SK-N-SH treated with all-trans-retinoic acid at 6 μM for 48 hours (cell line): ENCODE measurements around the gene TAF1C.

Experiments used
- ATAC-seq: fragments of 200-7000 bp; cut with Tn5 transposase; 3 replicates; pipeline ENCODE4 v1.9.1; 2020; ENCODE audit warnings: mild to moderate bottlenecking, moderate library complexity
- ARNTL ChIP-seq: fragments of 450-650 bp; formaldehyde crosslinking; IDR thresholded peaks from 2 replicates; pipeline ENCODE4 v1.5.0; 2020; ENCODE audit warnings: low read depth, mild to moderate bottlenecking, moderate library complexity, borderline replicate concordance
- BACH2 ChIP-seq: fragments of 250-450 bp; sonication (Bioruptor Pico); IDR thresholded peaks from 2 replicates; pipeline ENCODE4 v1.9.0; 2021; ENCODE audit warnings: mild to moderate bottlenecking, borderline replicate concordance
- CSDC2 ChIP-seq: fragments of 250-450 bp; sonication (Bioruptor Pico); IDR thresholded peaks from 2 replicates; pipeline ENCODE4 v1.5.0; 2020; ENCODE audit warnings: mild to moderate bottlenecking, moderate library complexity
- ESRRG ChIP-seq: fragments of 250-450 bp; sonication (Bioruptor Pico); IDR thresholded peaks from 2 replicates; pipeline ENCODE4 v1.6.1; 2021; ENCODE audit warnings: mild to moderate bottlenecking
- GLIS3 ChIP-seq: fragments of 250-450 bp; sonication (Bioruptor Pico); IDR thresholded peaks from 2 replicates; pipeline ENCODE4 v1.5.0; 2020; ENCODE audit warnings: mild to moderate bottlenecking, moderate library complexity
- OSR1 ChIP-seq: fragments of 250-450 bp; sonication (Bioruptor Pico); IDR thresholded peaks from 2 replicates; pipeline ENCODE4 v1.8.0; 2022; ENCODE audit warnings: moderate library complexity, mild to moderate bottlenecking, inconsistent platforms
- PPARA ChIP-seq: fragments of 250-450 bp; sonication (Bioruptor Pico); IDR thresholded peaks from 2 replicates; pipeline ENCODE4 v1.5.0; 2020; ENCODE audit warnings: mild to moderate bottlenecking, borderline replicate concordance
- SNAI2 ChIP-seq: fragments of 250-450 bp; sonication (Bioruptor Pico); IDR thresholded peaks from 2 replicates; pipeline ENCODE4 v1.5.0; 2020; ENCODE audit warnings: mild to moderate bottlenecking, moderate library complexity
- TCF4 ChIP-seq: fragments of 250-450 bp; sonication (Bioruptor Pico); IDR thresholded peaks from 2 replicates; pipeline ENCODE4 v1.8.0; 2021; ENCODE audit warnings: mild to moderate bottlenecking, moderate library complexity, borderline replicate concordance
- TOX ChIP-seq: fragments of 250-450 bp; sonication (Bioruptor Pico); IDR thresholded peaks from 2 replicates; pipeline ENCODE4 v1.8.0; 2021; ENCODE audit warnings: mild to moderate bottlenecking, moderate library complexity, borderline replicate concordance
- TSHZ2 ChIP-seq: fragments of 250-450 bp; sonication (Bioruptor Pico); IDR thresholded peaks from 2 replicates; pipeline ENCODE4 v1.5.0; 2020; ENCODE audit warnings: mild to moderate bottlenecking, moderate library complexity
- ZC3H10 ChIP-seq: fragments of 250-450 bp; sonication (Bioruptor Pico); IDR thresholded peaks from 2 replicates; pipeline ENCODE4 v1.5.1; 2021; ENCODE audit warnings: mild to moderate bottlenecking, moderate library complexity
- ZFP30 ChIP-seq: fragments of 450-650 bp; formaldehyde crosslinking; IDR thresholded peaks from 2 replicates; pipeline ENCODE4 v1.5.0; 2022; ENCODE audit warnings: mild to moderate bottlenecking, moderate library complexity
- ZNF565 ChIP-seq: fragments of 450-650 bp; formaldehyde crosslinking; conservative IDR thresholded peaks from 2 replicates; pipeline ENCODE4 v1.5.0; 2020; ENCODE audit warnings: low read depth, mild to moderate bottlenecking, moderate library complexity
- ZNF8 ChIP-seq: fragments of 450-650 bp; formaldehyde crosslinking; IDR thresholded peaks from 2 replicates; pipeline ENCODE4 v1.5.0; 2020; ENCODE audit warnings: mild to moderate bottlenecking, moderate library complexity
- TF ChIP-seq, protein P1 (sequence below): fragments of 250-450 bp; sonication (Bioruptor Pico); IDR thresholded peaks from 2 replicates; pipeline ENCODE4 v1.5.1; 2020; ENCODE audit warnings: low read depth, mild to moderate bottlenecking, moderate library complexity
- TF ChIP-seq, protein P2 (sequence below): fragments of 250-450 bp; sonication (Bioruptor Pico); IDR thresholded peaks from 2 replicates; pipeline ENCODE4 v1.5.1; 2021; ENCODE audit warnings: mild to moderate bottlenecking, moderate library complexity
- TF ChIP-seq, protein P3 (sequence below): fragments of 250-450 bp; sonication (Bioruptor Pico); IDR thresholded peaks from 2 replicates; pipeline ENCODE4 v1.8.0; 2021; ENCODE audit warnings: low read depth, mild to moderate bottlenecking, moderate library complexity, borderline replicate concordance

TAF1C gene

DNA sequence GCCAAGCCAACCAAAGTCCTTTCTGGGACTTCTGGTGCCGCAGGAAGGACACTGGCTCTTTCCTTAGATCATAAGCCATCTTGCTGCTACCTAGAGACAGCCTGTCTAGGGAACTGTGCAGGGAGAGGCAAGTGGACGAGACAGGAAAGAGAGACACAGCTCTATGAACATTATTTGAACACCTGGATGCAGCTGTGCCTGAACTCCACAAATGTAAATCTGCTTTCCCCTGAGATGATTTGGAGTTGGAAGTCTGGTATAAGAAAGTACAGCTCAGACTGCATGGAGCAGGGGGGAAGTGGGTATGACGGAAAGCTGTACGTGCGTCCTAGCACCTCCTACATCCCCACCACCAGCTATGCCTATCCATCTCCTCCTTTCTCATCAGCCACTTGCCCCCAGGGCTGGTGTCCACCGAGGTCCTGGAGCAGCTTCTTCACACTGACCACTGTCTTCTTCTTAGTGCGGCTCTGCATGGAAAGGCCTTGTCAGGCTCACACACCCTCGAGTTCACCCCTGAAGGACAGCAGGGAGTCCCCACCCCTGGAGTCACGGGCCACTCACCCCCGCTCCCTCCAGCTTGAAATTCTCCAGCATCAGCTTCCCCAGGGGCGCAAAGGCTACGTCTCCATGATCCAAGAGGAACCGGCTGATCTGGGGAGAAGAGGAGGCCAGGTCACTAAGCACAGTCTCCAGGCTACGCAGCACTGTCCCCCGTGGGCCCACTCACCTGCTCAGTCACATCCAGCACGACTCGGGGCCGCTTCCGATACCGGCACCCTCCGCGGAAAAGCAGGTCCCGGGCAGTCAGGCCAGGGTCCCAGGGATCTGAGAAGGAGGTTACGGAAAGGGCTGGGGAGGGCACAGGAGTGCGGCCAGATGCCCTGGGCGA, 3.9 kb downstream of the TAF1C start:
- no peak for ATAC-seq
- TF ChIP-seq OSR1 = no peak
- no peak for TF ChIP-seq ZFP30 (CRISPR knock-in tag)
- no peak for TF ChIP-seq BACH2 (CRISPR knock-in tag)

DNA sequence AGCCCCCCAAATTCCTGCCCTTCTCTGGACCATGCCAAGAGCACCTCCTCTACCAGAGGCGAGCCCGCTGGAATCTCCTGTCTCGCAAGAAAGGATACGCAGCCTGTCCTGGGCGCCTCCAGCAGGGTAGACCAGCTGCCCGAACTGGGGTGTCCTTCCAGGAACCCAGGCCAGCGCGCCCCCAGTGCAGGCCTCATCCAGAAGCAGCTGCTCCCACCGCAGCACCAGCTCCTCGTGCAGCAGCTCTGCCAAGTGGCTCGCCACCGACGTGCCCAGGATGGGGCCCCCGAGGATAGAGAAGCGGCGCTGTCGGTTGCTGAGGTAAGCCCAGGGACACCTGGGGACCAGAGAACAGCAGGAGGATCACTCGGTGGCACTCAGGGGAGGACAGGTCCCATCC, 4.8 kb downstream of the TAF1C start:
- TF ChIP-seq, protein P1, sequence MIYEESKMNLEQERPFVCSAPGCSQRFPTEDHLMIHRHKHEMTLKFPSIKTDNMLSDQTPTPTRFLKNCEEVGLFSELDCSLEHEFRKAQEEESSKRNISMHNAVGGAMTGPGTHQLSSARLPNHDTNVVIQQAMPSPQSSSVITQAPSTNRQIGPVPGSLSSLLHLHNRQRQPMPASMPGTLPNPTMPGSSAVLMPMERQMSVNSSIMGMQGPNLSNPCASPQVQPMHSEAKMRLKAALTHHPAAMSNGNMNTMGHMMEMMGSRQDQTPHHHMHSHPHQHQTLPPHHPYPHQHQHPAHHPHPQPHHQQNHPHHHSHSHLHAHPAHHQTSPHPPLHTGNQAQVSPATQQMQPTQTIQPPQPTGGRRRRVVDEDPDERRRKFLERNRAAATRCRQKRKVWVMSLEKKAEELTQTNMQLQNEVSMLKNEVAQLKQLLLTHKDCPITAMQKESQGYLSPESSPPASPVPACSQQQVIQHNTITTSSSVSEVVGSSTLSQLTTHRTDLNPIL = no peak
- TF ChIP-seq SNAI2 (CRISPR knock-in tag) (no peak), ZNF8 (CRISPR knock-in tag) (no peak), ZC3H10 (CRISPR knock-in tag) (no peak), TCF4 (CRISPR knock-in tag) (no peak), CSDC2 (CRISPR knock-in tag) (no peak)
- TF ChIP-seq, protein P2, sequence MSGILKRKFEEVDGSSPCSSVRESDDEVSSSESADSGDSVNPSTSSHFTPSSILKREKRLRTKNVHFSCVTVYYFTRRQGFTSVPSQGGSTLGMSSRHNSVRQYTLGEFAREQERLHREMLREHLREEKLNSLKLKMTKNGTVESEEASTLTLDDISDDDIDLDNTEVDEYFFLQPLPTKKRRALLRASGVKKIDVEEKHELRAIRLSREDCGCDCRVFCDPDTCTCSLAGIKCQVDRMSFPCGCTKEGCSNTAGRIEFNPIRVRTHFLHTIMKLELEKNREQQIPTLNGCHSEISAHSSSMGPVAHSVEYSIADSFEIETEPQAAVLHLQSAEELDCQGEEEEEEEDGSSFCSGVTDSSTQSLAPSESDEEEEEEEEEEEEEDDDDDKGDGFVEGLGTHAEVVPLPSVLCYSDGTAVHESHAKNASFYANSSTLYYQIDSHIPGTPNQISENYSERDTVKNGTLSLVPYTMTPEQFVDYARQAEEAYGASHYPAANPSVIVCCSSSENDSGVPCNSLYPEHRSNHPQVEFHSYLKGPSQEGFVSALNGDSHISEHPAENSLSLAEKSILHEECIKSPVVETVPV (CRISPR knock-in tag) = no peak
- no peak for ATAC-seq

DNA sequence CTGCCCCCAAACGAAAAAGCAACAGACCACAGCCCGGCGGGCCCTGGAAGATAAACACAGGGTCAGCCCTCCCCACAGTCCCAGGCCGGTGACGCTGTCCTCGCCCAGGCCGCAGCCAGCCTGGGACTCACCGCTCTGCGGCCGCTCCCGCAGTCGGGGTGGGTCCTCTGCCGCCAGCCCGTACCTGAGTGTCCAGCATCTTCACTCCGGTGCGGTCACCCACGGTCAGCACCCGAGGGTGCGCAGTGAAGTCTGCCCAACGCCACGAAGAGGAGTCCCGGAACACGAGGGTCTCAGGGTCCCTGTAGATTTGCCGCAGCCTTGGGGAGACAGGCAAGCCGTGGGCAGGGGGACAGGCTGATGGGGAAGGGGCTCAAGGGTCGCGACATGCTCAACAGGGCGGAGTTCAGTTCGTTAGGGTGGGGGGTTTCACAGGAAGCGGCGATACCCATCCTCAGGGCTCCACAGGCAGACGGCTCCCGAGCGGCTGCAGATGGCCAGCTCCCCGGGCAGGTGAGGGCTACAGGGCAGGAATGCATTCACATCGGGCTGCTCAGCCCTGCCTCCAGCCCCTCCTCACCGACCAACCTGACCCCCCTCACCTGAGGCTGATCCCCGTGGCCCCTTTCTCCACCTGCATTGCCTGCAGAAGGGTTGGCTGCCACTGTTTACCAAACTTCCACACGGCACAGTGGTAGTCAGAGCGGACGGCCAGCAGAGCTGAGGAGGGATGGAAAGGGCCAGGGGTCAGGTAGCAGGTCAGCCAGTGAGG, 5.5 kb downstream of the TAF1C start:
- no peak for ATAC-seq
- TF ChIP-seq GLIS3 (CRISPR knock-in tag) = no peak
- TF ChIP-seq, protein P2 (CRISPR knock-in tag) = no peak
- TF ChIP-seq CSDC2 (CRISPR knock-in tag) = no peak
- TF ChIP-seq ZFP30 (CRISPR knock-in tag) = no peak
- TF ChIP-seq ARNTL = no peak
- no peak for TF ChIP-seq ZNF565 (CRISPR knock-in tag)
- TF ChIP-seq, protein P3, sequence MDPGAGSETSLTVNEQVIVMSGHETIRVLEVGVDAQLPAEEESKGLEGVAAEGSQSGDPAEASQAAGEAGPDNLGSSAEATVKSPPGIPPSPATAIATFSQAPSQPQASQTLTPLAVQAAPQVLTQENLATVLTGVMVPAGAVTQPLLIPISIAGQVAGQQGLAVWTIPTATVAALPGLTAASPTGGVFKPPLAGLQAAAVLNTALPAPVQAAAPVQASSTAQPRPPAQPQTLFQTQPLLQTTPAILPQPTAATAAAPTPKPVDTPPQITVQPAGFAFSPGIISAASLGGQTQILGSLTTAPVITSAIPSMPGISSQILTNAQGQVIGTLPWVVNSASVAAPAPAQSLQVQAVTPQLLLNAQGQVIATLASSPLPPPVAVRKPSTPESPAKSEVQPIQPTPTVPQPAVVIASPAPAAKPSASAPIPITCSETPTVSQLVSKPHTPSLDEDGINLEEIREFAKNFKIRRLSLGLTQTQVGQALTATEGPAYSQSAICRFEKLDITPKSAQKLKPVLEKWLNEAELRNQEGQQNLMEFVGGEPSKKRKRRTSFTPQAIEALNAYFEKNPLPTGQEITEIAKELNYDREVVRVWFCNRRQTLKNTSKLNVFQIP (CRISPR knock-in tag) = no peak
- TF ChIP-seq PPARA (CRISPR knock-in tag) = no peak
- TF ChIP-seq ZC3H10 (CRISPR knock-in tag) = no peak
- TF ChIP-seq TSHZ2 (CRISPR knock-in tag) = no peak
- TF ChIP-seq TOX (CRISPR knock-in tag) = no peak
- no peak for TF ChIP-seq ESRRG
